NCI-H2196 (cell line): ENCODE results near the gene AKT3.

ENCODE experiments used
- DNase-seq: peaks from one replicate; lab custom pipeline; 2025; ENCODE audit not compliant: unreplicated experiment; lab: John Stamatoyannopoulos, UW

AKT3 gene

DNA sequence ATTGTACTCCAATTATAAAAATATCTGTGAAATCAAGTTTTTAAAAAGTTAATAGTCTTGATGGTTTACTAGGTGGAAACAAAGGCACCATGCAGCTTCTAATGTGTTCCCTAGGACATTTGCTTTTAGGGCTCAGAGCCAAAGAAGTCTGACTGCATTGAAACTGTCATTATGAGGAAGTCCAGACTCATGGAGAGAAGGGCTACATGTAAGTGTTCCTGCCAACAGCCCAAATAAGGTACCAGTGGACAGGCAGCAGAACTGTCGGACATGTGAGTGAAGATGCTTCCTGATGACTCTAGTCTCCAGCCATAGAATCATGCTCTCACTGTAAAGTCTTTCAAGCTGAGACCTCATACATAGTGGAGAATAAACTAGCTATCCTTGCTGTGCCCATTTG, 287.6 kb downstream of the AKT3 start:
- no peak for DNase-seq

DNA sequence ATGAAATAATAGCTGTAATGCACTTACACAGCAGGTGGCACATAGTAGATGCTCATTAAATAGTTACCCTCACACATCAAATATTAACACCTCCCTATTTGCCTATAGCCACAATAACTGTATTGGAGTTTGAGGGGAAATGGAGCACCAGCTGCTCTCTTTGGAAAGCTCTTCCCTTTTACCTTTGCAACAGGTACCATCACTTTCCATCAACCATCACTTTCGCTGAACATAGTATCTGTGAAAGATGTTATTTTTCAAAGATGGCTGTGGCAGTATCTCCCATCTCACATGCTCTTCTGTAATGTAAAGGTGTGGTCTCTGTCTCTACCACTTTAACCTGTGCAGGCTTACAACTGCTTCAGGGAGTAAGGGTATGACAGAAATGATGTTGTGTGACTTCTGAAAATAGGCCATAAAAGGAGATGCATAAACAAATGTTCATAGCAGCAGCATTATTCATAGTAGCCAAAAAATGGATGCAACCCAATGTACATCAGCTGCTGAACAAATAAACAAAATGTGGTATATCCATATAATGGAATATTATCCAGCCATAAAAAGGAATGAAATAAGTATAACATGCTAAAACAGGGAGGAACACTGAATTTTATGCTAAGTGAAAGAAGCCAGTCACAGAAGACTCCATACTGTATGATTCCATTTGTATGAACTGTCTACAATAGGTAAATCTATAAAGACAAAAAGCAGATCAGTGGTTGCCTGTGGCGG, 288.3 kb downstream of the AKT3 start:
- no peak for DNase-seq

DNA sequence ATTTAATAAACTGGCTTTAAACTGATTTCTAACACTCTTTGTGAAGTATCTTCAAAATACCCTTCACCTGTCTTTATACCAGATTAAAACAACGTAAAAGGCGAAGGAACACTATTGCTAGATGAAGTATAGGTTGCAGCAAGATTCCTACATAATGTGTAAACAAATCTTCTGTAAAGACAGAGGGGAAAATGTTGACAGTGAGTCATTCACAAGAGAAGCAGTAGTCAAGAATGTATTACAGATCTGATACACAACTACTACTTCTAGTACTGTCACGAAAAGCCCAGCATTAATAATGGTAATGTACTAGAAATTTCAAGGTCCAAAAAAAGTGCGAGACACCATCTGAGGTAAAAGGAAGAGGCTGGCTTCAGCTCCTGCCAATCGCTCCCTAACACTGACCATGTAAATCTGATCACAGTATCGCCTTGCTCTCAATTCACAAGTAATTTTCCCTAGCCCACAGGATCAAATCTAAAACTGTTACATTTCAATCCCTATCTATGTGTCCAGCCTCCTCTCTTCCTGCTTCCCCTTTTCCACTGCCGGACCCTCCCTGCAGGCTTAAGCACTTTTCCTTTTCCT, 290.4 kb downstream of the AKT3 start:
- no peak for DNase-seq

DNA sequence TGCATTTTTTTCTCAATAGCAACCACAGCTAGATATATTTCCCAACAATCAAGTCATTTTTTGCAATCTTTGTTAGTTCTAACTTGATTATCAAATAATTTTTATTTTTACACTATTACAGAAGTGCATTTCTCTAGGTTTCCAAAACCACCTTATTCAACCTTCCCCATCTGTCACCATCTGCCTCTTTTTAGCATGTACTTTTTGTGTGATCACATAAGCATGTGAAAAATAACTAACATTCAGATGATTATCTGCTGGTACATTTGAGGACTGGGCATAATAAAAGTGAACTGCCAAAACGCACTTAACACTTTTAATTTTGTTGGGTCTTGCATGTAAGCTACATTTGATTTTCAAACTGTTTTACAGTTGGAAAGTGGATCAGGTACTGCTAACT, 291.5 kb downstream of the AKT3 start:
- DNase-seq, result no peak

DNA sequence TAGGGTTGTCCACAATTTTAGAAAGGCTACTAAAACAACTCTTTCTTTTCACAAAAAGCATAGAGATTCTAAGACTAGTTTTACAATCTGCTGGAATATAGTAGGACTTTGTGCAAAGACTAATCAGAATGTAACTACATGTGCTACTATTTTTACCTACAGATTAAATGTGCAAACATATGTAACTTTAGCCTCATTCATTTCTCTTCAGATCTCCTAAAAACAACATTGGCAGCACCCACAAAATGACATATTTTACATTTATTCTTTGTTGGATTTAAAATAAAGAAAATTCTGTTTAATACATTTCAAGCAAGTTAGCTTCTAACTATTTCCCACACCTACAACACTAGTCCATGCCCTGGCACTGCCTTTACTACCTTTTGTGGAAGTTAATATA, 292.2 kb downstream of the AKT3 start:
- no peak for DNase-seq

DNA sequence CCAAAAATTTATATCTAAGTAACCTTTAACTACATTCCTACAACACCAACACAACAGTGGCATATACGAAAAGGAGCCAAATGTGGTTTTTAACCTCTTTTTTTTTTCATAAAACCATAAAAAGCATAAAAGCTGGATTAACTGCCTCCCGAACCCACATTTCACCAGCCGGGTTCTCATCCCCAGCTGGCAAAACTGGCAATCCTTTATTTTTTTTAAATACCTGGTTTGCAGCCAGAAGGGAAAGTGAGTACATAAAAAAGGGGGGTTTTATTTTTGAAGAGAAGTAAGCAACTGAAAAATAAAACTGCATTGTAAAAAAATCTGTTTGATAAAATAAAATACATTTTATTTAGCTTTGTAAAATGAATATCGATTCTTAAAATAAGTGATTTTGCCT, 295.4 kb downstream of the AKT3 start:
- no peak for DNase-seq

DNA sequence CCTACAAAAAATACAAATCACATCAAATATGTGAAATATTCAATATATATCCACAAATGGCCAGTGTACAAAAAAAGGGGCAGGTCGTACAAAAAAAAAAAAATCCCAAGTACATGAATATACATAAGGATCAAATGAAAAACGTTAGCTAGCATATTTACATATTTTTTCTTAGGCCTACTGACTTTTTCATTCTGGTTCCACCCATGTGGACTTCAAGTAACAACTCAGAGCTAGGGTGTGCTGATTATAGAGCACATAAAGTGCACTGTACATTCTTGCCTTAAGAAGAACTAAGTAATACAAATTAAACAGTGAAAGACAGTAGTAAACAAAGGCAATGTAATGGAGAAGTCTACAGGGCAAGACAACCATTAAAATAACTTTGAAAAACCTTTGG, 297.0 kb downstream of the AKT3 start:
- no peak for DNase-seq

DNA sequence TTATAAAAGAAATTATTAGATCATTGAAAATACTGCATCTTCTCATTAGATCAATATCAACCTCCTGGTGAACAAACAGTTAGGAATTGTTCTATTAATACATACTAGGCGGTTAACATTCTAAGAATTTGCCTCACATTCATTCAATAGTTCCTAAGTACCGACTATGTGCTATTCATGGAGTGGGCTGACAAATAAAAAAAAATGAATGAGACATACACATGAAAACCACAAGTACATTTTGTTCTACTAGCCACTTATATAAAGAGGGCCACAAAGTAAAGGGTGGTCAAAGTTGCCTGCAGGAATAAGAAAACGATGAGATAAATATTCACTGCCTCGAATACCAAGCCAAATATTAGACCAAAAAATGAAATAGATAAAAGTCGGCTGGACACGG, 299.8 kb downstream of the AKT3 start:
- DNase-seq, result no peak

DNA sequence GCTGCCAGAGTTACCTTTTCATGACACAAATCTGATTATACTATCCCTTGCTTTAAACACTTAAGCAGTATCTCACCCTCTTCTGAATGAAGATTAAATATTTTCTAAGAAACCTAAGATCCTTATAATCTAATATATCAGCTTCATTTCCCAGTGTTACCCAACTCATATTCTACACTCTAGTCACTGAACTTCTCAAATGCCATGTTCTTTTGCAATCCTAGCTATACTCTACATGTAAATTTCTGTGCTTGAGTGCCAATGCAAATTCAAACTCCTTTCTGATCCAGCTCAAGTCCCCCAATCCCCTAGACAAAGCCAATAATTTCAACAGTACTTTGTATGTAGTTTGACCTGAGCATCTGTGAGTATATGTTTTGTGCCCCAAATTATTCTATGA, 300.3 kb downstream of the AKT3 start:
- DNase-seq, result no peak

DNA sequence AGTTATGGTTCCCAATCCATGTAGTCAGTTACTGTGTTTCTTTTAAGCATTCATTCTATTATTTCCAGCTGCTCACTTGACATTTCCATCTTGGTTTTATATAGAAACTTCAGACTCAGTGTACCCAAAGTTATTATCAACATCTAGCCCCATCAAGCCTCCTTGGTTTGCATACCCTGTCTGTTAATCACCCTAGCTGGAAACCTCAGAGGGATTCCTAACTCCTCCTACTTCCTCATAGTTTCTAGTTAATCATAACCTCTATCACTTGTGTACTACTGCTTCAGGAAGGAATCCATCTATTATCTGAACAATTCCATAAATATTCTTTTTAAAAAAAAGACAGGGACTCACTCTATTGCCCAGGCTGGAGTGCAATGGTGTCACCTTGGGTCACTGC, 300.9 kb downstream of the AKT3 start:
- DNase-seq, result no peak

DNA sequence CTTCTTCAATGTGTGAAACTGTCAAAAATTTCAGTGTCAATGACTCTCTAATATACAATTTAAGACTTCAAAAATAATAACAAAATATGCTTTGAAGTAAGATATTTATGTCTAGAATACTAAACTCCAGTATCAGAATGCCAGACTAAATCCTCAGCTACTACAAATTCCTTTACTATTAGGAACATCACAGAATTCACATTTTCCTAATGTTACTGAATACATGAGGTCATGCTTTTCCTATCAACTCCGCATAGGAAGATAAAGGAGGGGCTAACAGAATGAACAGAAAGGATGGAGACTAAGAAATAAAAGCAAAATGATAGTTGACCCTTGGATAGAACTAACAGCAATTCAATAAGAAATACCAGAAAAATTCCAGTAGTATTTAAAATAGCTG, 301.5 kb downstream of the AKT3 start:
- DNase-seq, result no peak

DNA sequence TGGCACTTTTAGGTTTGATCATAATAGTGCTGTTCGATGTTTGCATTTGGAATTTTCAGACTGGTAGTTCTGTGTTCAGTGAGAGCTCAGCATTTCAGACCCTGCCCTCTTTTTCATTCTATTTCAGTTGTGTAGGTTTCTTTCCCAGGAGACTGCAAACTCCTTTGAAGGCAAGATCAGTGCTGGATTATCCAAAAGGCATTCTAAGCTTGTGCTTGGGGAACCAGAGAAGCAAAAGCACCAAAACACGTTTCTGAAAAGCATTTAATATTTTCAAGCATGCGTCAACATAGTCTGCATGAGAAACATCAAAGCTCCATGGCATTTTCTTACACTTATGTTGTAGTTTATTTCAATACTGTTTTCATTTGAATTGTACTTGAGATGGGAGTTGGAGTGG, 302.2 kb downstream of the AKT3 start:
- no peak for DNase-seq

DNA sequence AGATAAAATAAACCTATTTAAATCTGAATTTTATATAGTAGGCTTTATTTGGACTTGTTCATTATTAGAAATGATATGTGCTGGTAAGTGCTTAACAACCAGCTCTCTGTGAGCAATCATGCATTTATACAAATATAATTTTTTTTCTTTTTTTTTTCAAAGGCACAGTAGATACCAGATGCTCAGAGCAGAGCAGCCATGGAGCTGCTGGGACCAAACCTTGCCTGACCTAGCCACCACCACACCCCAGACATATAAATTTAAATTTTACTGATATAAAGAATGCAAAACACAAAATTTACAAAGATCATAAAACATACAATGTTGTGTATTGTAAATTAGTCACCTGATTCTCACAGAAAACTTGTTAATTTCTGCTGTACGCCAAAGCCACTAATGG, 303.6 kb downstream of the AKT3 start:
- no peak for DNase-seq

DNA sequence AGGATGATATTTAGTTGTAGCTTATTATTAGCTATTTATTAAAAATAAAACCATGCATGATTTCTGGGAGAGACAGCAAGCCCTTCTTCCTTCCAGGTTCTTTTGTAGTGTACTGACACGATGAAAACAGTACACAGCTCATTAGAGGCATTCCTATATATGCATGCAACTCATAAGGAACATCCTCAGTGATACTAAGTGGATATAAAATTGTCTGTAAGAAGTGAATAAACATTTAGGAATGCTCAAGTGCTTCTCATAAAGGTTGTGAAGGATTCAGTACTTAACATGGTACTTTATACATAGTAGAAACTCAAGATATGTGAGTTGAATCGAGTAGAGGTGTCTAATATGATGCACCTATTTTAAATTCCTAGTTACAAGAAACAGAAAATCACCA, 306.5 kb downstream of the AKT3 start:
- DNase-seq, result no peak

DNA sequence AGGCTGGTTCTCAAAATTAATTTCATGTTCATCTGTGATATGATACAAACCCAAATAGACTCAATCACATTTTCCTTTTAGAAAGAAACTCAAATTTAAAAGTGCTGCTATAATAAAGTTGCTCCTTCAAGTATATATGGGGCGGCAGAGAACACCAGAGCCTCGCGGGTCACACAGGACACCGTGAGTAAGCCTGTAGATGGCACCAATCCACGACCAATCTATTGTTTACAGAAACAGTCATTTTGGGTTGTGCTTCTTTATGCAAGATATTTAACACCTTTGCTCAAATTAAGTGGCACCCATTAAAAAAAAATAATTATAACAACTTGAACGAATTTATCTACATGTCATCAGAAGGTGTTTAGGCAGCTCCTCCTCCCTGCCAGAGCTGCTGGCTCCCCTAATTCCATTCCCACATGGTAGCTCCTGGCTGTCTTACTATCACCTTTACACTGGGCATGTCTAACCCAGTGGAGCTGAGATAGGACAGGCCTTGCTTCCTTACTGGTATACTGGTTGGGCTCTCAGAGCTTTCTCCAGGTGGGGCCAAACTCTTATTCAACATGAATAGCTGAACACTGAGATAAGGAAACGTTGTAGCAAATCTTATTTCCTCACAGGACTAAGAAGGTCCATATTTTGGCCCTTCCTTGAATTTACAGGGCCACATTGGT, 307.2 kb downstream of the AKT3 start:
- no peak for DNase-seq

DNA sequence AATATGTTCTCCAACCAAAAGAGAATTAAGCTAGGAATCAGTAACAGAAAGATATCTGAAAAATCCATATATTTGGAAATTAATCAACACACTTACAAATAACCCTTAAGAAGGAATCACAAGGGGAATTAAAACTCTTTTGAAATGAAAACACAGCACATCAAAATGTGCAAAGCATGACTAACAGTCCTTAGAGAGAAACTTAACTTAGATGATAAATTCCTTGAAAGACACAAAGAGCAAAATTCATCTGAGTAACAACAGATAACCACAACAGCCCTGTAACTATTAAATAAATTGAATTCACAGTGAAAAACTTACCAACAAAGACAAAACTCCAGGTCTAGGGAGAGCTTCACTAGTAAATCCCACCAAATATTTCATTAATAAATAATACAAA, 310.4 kb downstream of the AKT3 start:
- no peak for DNase-seq

DNA sequence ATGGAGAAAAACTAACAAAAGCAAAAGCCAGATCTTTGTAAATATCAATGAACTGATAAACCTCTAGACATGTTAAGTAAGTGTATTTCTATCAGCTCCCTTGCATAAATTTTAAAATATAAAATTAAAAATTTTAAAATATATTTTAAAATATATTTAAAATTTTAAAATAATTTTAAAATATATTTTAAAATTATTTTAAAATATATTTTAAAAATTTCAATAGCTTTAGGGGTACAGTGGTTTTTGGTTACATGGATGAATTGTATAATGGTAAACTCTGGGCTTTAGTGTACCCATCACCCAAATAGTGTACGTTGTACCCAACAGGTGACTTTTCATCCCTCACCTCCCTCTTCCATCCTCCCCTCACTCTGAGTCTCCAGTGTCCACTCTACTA, 315.0 kb downstream of the AKT3 start:
- DNase-seq, result no peak

DNA sequence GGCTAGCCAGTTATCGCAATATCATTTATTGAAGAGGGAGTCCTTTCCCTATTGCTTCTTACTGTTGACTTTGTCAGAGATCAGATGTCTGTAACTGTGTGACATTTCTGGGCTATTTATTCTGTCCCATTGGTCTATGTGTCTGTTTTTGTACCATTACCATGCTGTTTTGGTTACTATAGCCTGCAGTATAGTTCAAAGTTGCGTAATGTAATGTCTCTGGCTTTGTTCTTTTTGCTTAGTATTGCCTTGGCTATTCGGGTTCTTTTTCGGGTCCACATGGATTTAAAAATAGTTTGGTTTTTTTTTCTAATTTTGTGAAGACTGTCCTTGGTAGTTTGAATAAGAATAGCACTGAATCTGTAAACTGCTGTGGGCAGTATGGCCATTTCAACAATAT, 320.5 kb downstream of the AKT3 start:
- DNase-seq, result no peak

DNA sequence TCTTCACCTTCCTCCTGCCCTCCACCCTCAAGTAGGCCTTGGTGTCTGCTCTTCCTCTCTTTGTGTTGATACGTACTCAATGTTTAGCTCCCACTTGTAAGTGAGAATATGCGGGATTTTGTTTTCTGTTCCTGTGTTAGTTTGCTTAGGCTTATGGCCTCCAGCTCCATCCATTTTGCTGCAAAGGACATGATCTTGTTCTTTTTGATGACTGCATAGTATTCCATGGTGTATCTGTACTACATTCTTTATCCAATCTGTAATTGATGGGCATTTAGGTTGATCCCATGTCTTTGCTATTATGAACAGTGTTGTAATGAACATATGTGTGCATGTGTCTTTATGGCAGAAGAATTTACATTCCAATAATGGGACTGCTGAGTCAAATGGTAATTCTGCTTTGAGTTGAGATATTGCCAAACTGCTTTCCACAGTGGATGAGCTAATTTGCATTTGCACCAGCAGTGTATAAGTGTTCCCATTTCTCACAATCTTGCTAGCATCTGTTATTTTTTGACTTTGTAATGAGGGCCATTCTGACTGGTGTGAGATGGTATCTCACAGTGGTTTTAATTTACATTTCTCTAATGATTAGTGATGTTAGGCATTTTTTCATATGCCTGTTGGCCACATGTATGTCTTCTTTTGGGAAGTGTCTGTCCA, 321.5 kb downstream of the AKT3 start:
- DNase-seq, result no peak

DNA sequence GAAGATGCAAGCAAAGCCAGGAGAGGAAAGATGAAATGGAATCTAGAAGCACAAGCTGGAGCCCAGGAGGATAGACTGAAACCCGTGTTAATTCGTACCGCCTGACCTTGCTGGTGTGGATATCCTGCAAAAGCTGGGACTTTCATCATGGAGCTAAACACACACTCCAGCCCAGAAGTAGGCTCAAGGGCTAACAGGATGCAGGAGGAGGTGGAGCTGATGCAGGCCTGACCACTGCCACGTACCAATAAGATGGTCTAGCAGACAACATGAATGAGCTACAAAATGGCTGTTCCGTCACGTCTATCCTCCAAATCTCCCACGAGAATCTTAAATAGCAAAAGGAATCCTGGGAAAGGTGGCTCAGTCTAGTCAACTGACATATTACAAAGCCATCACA, 323.9 kb downstream of the AKT3 start:
- DNase-seq, result no peak

DNA sequence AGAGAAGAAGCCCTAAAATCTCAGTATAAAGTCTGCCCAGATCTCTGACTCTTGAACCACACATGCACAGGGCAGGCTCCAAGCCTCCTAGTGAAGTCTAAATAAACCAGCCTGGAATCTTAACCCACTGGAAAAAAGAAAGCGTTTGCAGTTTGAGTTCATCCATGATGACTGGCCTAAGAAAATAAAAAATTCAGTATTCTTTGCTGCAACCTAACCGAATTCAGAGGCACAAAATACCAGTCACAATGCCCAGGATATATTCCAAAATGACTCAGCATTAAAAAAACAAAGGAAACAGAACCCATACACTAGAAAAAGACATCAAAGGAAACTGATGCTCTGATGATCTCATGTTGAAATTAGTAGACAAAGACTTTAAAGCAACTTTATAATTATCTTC, 325.0 kb downstream of the AKT3 start:
- DNase-seq, result no peak

DNA sequence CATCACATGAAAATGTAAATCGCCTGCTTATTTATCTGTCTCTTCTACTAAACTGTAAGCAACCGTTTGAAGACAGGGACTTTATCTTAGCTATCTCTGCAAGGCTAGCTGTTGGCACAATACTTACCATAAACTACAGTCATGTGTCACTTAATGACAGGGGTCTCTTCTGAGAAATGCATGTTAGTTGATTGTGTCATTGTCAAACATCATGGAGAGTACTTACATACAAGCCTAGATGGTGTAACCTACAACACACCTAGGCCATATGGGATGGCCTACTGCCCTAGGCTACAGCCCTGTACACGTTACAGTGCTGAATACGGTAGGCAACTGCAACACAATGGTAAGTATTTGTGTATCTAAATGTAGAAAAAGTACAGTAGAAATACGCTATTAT, 326.3 kb downstream of the AKT3 start:
- DNase-seq, result no peak
